ENCODE data around the gene PIGU. TPM values are rescaled to one million over a fixed set of nuclear protein-coding genes. Genes with fewer than 3 reads are reported as not detected.

PIGU gene
- total RNA-seq, 1 experiment from 2014 or later: 25.1 TPM

- Histone ChIP-seq H4K20me1 (ENCODE audit: insufficient read depth) (no peaks in the 10 kb centered on the region), H2AFZ (ENCODE audit: low read depth, low read length, poor library complexity, severe bottlenecking) (no peak overlapping the region), H3K36me3 (ENCODE audit: control insufficient read depth in 1 of 2, insufficient read depth in 2 of 2, low read length in 2 of 2) (no peaks in the 10 kb centered on the region), H3K4me3 (replicated peaks in 1 of 2; ENCODE audit: low read depth in 1 of 2, low read length in 2 of 2) (no peak overlapping the region), H3K27me3 (ENCODE audit: insufficient read depth, low read length) (no peaks in the 10 kb centered on the region), H3K4me1 (ENCODE audit: control insufficient read depth in 1 of 2, insufficient read depth in 2 of 2, low read length in 2 of 2) (peaks cover 0 to 18% of the 10 kb centered on the region in 2 experiments; a peak in 2 of 4 replicates), H3K9me2 (ENCODE audit: insufficient read depth) (no peaks in the 10 kb centered on the region), H3K9me3 (ENCODE audit: control insufficient read depth in 1 of 2, insufficient read depth in 1 of 2, low read depth in 1 of 2, low read length in 2 of 2) (no peaks in the 10 kb centered on the region), H3K27ac (ENCODE audit: low read depth, low read length) (no peak overlapping the region), H3K9ac (ENCODE audit: low read length) (no peak overlapping the region), H3K79me2 (ENCODE audit: insufficient read depth, low read length) (no peaks in the 10 kb centered on the region), H3K4me2 (ENCODE audit: low read length) (no peak overlapping the region)
- BruUV-seq (replicated peaks): no TSS peak
- ChIA-PET RAD21 (ENCODE audit: low non-redundant PET in 1 of 2, low total read pairs in 2 of 2, uncharacterized antibody in 2 of 2, unreplicated experiment in 2 of 2) (no interaction called here), POLR2A (no interaction called here), CTCF (interaction anchor here (0.7 to 1.3 kb wide), 2 partner anchors 13 to 360 kb away, joined by 3 read pairs; no protein-coding TSS in a partner anchor)
- TF ChIP-seq JUND (IDR thresholded peaks at IDR 0.05) (no peak), EZH2 (IDR thresholded peaks at IDR 0.05) (no peak), SP1 (IDR thresholded peaks at IDR 0.05; ENCODE audit: low read depth) (no peak), CEBPB (IDR thresholded peaks at IDR 0.05; ENCODE audit: low read depth) (no peak), RAD21 (IDR thresholded peaks at IDR 0.05; ENCODE audit: low read depth) (no peak), FOSL1 (IDR thresholded peaks at IDR 0.05; ENCODE audit: low read depth) (no peak), ZNF274 (IDR thresholded peaks at IDR 0.05; ENCODE audit: low read depth, low read length) (no peak), CTCF (IDR thresholded peaks at IDR 0.05 in 2 of 3, conservative IDR thresholded peaks at IDR 0.05 in 1 of 3; ENCODE audit: borderline replicate concordance in 1 of 3, insufficient read depth in 1 of 3, low read depth in 2 of 3, low read length in 2 of 3) (no peak), TCF7L2 (IDR thresholded peaks at IDR 0.05; ENCODE audit: borderline replicate concordance, extremely low read depth, insufficient read depth, insufficient read length) (no peak), EZH2phosphoT487 (IDR thresholded peaks at IDR 0.05; ENCODE audit: borderline replicate concordance) (no peak), ELF1 (IDR thresholded peaks at IDR 0.05; ENCODE audit: borderline replicate concordance, low read depth) (no peak), SIN3A (IDR thresholded peaks at IDR 0.05; ENCODE audit: low read depth) (no peak)
- TF ChIP-seq, protein P1, sequence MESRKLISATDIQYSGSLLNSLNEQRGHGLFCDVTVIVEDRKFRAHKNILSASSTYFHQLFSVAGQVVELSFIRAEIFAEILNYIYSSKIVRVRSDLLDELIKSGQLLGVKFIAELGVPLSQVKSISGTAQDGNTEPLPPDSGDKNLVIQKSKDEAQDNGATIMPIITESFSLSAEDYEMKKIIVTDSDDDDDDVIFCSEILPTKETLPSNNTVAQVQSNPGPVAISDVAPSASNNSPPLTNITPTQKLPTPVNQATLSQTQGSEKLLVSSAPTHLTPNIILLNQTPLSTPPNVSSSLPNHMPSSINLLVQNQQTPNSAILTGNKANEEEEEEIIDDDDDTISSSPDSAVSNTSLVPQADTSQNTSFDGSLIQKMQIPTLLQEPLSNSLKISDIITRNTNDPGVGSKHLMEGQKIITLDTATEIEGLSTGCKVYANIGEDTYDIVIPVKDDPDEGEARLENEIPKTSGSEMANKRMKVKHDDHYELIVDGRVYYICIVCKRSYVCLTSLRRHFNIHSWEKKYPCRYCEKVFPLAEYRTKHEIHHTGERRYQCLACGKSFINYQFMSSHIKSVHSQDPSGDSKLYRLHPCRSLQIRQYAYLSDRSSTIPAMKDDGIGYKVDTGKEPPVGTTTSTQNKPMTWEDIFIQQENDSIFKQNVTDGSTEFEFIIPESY (IDR thresholded peaks at IDR 0.05; ENCODE audit: extremely low read depth, insufficient replicate concordance, low read length): no peak
- TF ChIP-seq, protein P2, sequence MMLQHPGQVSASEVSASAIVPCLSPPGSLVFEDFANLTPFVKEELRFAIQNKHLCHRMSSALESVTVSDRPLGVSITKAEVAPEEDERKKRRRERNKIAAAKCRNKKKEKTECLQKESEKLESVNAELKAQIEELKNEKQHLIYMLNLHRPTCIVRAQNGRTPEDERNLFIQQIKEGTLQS (IDR thresholded peaks at IDR 0.05): no peak
- no peak for DNase-seq (ENCODE audit: low read depth, low spot score)
- ATAC-seq: no peak
- intact Hi-C loops (cut with micrococcal nuclease): no loop called here
These were observed 127.0 kb downstream of the PIGU start for GRCh38 chr20:34549929-34550305.
